Activated CD4-positive, alpha-beta T cell treated with anti-CD3 and anti-CD28 coated beads for 24 hours (primary cell): ENCODE data around the gene MYRFL.
A peak's percentile ranks its signal among the peaks of the same experiment; 100 is the strongest.

Experiments
- DNase-seq, 2 donors: peaks; one replicate each; pipeline ENCODE4 v3.0.0-alpha.2; 2020; ENCODE audit warnings: low read depth in 2 of 2

Gene MYRFL

DNA sequence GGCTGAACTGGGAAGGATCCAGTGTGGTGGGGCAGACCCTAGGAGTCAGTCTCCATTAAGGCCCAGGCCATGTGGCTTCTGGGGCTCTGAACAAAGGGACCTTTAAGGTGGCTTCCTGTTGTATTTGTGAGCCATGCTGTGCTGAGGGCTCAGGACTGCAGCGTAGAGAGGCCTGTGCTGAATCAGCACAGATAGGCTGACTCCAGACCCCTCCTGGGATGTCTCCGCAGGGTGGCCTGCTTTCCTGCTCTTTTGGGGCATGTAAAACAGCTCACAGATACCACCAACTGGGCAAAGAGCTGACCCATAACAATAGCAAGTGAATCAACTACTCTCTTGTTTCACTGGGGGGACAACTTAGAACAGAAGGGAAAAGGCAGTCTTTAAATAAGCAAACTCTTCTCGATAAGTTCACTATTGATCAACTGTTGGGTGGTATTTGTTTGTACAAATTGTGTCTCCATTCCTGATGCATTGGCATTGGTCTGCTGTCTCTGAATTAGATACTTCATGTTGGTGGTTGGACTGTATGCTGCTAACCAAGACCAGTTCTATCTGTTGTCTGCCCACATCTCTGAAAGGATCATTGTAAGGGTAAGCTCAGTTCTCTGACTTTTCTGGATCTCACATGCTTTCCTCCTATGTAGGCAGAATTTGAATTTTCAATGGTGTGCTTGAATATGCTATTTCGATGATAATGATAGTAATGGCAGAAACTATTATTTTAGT lies 71.8 kb downstream of the MYRFL start:
- no peak for DNase-seq

DNA sequence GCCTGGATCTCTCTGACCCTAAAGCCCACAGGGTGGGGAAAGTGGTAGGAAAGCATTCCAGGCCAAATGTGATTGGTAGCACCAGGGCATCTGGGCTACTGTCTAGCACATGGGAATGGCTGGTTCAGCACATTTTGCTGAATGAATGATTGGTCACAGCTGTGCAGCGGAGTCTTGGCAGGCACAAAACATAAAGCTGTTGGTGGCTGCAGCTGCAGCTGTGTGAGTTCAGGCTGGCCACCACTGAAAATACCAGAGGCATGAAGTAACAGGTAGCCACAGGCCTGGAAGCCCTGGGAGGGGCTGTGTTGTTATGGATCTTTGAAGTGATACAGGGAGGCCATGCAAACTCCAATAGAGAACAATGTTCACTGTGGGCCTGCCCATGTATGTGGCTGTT lies 72.7 kb downstream of the MYRFL start:
- DNase-seq, result no peak

DNA sequence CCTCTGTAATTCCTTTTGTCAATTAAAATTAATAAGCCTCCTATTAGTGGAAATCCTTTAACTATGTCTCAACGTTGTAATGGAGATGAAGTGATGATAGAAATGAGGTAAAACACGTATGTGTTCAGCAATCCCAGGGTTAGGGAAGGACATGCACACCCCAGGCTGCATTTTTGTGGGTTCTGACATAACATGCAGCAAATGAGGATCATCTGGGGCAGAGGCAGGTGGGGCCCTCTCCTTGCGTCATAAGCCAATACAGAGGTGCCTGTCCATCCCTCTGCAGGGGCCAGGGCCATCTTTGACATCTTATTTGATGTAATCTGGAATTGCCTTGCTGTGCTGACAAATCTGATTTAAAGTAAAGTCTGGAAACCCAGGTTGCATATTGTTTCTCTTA lies 73.2 kb downstream of the MYRFL start:
- DNase-seq, result no peak

DNA sequence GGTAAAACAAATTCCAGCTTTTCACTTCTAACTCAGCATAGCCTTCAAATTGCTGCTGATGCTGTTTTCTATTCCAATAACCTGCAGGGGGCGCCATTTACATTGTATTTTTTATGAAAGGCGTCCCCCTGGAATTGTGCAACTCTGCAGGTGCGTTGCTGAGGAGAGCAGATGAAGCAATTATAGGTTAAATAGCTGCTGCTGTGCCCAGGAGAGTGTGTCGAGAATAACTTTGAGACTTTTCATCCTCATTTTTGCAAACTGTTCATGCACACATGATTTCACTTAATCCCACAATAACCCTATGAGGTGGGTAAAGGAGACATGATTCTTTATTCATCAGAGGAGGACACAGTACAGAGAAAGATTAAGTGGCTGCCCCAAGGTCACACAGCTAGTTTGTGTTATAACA lies 75.7 kb downstream of the MYRFL start:
- DNase-seq, result peak; percentile 56 to 59

DNA sequence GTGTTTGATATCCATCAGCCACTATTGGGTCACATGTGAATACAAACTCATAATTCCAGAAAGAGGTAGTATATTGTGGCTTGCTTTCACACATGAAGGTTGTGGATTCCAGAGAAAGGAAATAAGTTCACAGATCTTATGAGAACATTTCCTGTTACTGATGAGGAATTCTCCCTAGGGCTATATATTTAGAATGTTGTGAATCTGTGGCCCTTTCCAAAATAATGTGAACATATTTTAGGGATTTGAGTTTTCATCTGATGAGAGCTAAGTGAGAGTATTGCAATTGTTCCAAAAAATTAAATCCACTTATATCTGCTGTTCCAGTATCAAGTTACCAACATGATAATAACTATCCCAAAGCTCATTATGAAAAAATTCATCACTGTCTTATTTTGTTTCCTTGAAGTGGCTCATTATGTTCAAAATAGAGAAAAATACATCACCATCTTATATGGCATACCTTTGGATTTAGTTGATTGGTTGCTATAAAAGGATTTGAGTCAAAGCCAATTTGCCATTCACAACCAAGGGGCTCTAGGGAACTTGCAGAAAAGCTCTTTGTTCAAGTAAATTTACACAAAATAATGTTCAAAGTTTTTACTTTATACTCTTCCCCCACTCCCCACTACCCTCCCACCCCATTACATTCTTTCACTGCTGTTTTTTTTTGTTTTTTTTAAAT lies 76.3 kb downstream of the MYRFL start:
- DNase-seq, result no peak

DNA sequence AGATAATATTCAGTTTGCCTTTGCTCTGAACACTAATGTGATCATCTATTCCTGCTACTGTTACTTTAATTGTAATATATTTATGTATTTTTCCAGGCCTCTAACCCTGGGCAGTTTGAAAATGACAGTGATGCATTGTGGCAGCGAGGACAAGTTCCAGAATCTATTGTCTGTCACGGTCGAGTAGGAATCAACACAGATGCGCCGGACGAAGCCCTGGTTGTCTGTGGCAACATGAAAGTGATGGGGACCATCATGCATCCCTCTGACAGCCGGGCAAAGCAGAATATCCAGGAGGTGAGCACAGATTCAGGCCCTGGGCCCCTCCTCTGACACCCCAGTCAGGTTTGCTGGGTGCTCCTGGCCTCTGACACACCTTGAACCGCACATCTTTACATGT lies 78.5 kb downstream of the MYRFL start:
- no peak for DNase-seq

DNA sequence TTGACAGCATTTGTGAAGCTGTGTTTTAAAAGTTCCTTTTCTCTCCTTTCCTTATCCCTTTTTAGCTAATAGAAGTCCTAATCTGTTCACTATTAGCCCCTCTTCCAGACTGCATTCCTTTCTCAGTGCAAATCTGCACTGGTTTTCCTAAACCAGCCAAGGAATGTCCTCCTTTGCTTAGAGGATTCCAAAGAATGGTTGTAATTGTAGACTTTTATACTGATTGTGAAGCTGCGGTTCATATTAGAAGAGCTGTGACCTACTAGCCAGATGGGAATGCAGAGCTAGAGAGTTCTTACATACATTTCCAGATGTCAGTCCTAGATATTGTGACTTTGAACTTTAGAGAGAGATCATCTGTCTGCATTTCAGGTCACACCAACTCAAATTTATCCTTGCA lies 79.8 kb downstream of the MYRFL start:
- no peak for DNase-seq

DNA sequence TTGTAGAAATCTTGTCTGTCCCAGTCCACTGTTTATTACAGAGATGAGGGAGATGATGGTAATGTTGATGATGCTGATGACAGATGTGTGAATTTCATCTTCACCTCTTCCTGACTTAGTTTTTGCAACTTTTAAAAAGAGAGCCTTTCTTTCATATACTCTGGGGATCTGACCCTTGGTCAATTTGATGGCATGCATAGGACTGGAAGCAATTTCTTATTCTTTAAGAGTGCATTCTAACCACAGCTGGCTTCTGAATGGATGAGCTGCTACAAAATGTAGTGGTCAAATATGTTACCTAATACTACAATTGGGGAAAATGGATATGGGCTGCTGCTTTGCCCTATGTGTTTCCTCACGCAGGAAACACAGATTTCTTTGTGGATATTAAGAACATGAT lies 80.8 kb downstream of the MYRFL start:
- DNase-seq, result no peak

DNA sequence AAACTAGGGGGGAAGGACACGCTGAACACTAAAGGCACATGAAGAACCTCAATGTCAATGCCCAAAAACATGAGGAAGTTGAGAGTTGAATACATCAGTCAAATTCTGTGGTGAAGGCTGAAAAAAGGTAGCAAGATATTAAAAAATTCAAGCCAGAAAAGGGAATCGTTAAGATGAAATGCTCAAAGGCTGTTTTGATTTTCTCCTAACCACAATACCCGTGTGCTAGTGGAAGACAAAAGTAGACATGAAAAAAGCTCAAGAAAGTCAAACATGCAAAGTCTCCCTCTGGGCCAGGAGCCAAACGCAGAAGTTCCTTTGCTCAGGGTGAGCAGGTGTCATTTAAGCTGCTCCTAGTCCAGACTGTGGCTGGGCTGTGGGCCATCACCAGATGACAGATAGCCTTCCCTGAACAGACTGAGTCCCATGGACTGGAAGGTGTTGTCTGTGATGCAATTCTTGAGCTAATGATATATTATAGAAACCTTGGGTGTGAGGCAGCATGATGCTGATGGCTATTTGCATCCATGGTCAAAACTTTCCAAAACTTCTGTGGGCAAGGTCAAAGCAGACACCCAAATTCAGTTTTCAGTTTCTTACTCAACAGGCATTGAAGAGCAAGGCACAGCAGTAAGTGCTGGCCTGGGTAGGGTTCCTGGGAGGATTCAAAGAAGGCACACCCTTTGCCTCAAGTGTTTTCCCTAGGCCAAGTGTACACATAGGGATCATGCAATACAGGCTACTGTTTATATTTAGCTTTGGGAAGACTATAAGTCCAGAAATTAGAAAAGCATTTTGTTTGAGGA lies 81.6 kb downstream of the MYRFL start:
- no peak for DNase-seq

DNA sequence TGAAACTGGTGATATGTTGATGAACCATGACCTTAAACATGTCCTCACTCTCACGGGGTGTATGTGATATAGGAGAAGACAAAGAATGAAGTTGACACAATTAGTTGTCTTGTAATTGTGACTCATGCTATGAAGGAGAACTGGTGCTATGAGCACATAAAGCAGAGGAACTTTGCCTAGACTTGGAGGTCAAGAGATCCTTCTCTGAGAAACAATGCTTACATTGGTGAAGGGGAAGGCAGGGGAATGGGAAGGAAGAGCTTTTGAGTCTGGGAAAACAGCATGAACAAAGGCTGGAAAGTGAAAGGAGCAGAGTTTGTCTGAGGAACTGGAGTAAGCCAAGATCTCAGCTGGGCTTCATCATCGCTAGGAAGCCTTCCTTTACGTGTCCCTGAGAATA lies 83.2 kb downstream of the MYRFL start:
- DNase-seq, result no peak

DNA sequence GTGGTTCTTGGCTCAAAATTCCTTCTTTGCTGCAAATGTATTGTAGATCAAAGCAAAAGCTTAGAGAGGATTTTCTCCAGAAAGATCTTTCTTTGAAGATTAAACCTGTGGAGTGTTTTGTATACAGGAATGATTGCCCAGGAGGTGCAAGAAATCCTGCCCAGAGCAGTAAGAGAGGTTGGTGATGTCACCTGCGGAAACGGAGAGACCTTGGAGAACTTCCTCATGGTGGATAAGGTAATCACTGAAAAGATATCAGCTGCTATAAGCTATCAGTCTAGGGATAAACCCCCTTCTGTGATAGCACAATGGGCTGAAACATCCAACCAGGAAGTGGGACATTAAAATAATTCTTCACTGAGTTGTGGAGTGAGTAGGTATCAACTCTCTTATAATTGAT lies 85.7 kb downstream of the MYRFL start:
- no peak for DNase-seq

DNA sequence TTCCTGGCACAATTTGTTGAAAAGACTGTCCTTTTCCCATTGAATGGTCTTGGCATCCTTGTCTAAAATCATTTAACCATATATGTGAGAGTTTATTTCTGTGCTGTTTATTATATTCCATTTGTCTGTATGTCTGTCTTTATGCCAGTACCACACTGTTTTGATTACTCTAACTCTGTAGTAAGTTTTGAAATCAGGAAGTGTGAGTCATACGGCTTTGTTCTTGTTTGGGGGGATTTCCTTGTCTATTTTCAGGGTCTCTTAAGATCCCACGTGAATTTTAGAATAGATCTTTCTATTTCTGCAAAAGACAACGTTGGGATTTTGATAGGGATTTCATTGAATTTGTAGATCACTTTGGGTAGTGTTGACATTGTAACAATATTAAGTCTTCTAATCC lies 88.5 kb downstream of the MYRFL start:
- DNase-seq, result no peak

DNA sequence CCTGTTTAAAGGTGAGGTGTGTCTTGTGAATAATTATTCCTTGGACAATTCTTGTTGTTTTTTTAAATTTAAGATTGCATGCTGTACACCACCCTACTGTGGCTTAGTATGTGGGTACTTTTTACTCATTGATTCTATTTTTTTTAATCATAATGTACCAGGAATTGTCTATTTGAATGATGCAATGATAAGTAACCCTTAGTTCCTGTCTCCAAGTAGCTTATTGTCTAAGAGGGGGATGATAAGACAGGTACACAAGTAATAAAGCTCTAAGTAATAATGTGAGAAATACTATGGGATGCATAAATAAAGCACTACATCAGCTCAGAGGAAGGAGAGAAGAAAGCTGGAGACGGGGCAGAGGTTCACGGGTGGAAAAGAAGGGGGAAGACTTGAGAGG lies 90.9 kb downstream of the MYRFL start:
- DNase-seq, result no peak

DNA sequence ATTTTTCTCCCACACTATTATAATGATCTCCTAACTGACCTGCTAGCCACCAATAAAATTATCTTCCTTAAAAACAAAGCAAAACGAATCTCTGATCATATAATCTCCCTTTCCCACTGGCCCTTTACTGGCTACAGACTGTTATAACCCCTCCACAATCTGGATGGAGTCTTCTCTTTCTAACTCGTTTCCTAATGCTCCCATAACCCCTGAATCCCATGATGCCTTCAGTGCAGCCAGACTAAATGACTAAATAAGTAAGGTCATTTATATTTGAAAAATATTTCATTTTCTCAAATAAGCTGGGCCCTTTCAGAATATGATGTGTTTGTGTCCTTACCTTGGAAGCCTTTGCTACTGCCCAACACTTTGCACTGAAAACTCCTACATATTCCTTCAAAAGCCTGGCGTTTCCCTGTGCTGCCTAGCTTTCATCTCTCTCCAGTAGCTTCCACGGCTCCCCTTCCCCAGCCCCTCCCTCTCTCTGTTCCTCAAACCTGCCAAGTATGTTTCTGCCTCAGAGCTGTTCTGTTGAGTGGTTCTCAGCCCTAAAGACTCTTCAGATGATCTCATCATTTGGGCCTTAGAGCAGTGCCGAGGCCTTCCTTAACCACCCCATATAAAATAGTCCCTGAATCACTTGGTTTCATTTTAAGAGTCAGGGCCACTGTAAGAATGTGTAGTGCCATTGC lies 91.7 kb downstream of the MYRFL start:
- DNase-seq, result no peak

DNA sequence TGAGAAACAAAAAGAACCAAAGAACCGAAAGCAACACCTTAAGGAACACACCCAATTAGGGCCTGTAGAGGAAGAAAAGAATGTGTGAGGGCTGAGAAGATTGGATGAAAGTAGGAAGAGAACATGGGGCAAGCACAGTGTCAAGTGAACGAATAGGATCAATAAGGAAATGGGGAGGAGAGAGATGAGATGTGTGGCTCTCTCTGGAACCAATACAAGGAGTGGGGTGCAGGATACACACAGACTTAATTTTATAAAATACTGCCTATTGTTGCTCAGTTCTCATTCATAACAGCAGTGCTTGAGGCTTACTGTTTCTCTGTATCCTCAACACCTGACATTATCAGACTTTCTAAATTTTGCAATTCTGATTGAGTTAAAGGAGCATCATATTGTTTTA lies 93.3 kb downstream of the MYRFL start:
- no peak for DNase-seq

DNA sequence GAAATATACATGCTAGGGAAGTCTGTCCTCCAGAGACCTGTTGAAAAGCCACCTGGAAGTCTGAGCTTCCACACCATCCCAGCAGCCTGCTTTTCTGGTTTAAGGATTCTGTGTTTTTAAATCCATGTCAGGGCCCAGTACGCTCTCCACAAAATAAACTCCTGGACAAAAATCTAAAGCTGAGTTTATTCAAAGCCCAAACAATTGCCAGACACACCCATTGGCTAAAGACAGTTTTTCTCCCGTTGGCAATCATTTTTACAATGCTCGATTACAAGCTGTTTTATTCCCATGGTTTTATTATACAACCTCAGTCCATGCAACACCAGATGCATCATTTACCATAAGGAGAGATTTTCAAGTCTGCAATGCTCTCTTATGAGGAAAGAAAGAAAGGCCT lies 94.5 kb downstream of the MYRFL start:
- no peak for DNase-seq

DNA sequence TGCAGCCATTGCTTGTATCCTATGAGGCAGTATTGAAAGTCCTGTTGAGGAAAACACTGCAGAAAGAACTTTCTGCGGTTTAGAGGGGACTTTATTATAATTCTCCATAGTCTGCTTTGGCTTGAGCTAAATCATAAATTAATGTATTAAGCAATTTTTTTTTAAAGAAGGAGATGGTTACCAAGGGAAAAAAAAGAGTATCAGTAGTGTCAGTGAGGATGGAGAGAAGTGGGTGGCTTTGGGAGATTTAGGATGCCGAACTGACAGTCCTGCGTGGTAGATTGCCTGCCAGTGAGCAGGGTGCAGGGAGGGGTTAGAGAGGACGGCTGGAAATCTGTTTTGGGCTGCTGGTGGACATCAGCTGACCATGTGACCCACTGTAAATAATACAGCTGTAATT lies 96.8 kb downstream of the MYRFL start:
- no peak for DNase-seq

DNA sequence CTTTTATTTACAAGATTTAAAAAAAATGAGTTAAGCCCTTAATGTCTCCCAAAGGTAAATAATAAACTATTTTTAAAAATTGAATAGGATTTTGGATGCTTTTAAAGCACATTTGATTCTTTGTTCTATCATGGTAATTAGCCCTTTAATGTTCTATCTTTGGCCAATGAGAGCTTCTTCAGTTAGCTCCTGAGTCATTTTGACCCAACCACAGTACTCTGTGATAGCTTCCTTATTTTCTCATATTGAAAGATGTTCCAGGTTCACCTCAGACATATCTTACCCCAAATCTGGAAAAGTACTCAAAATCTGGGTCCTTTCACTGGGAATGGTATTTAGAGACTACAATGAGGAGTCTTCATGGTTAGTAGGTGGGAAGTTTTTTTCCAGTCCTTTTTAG lies 98.0 kb downstream of the MYRFL start:
- DNase-seq, result no peak

DNA sequence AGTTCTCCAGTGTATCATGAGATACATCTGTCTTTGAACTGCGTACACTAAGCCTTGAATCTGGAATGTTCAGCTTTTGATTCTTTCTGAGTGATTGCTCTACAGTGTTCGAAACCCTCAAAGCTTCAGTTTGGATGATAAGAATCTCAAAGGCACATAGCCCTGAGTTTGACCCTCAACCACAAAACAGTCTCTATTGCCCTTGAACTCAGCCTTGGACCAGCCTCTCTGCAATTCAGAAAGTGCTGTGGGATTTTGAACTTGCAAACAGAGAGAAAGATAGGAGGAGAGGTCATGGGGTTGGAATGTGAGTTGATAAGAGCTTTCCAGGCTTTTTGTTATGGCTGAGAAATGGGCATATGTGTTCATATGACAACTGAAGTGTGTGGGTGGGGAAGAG lies 100.3 kb downstream of the MYRFL start:
- no peak for DNase-seq

DNA sequence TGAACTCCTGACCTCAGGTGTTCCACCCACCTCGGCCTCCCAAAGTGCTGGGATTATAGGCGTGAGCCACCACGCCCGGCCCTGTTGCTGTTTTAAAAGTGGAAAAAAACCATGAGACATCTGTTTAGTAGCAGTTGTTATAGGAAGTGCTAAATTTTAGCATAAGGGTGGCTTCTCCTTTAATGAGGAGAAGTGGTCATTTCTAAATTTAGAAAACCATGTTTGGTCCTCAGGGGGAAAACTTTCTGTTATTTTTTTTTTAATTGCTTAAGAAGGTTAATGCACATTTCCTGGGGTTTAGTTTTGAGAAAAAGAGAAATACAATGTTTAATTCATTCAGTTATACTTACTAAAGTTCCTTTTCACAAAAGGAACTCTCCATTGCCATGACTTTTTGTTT lies 102.1 kb downstream of the MYRFL start:
- no peak for DNase-seq

DNA sequence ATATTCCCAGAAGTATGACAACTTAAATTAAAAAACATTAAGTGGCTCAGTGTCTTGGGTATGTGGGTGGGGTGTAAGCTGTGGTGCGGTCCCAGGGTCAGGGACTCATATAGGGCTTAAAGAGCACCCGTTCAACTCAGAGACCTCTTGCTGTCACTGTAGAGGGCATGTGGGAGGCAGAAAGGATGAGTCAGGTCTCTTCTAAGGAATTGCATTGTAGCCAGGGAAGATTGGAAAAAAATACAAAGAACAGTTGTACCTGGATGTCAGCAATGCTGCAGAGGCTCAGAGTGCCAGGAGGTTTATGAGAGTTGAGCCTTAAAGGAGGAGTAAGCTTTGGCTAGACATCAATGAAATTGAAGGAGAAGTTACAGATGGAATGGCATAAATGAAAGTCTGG lies 104.1 kb downstream of the MYRFL start:
- no peak for DNase-seq

DNA sequence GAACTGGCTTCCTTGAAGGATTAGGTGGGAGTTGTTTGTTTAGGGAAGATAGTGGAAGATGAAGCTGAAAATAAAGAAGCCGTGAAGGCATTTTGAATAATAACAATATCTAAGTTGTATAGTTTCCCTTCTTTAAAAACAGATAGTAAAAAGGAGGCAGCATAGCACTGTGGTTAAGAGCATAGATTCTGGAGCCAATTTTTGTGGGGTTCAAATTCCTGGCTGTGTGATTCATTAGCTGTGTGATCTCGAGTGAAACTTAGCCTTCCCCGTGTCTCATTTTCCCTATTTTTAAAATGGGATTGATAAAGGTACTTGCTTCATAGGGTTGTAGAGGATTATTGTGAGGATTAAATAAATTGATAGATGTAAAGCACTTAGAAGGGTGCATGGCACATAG lies 104.5 kb downstream of the MYRFL start:
- DNase-seq, result no peak
